Smooth muscle cell of the brain vasculature (primary cell): ENCODE data around the gene STX1A.
"Not testable (repeated sequence)": the region's sequence is repeated elsewhere in the genome, so short reads cannot be mapped to it uniquely, and the experiment has no call there.

Experiments
- DNase-seq: peaks from one replicate; pipeline ENCODE4 v3.0.0-alpha.2; 2012; ENCODE audit warnings: low read depth, low spot score

The STX1A gene

GRCh38 chr7:73683056-73683787 lies 36.2 kb downstream of the STX1A start, which contains the start of the genes BUD23 and DNAJC30:
Gene BUD23, plus strand, starts transcription at chr7:73683597. Its CDS starts 29 bp downstream, at chr7:73683626.
Gene DNAJC30, minus strand, starts transcription at chr7:73683453. Its CDS starts 30 bp downstream, at chr7:73683423.
- peak; percentile 89 for DNase-seq

GRCh38 chr7:73682745-73683055 lies 36.8 kb downstream of the STX1A start:
- no peak for DNase-seq

GRCh38 chr7:73681031-73681430 lies 38.4 kb downstream of the STX1A start:
- DNase-seq, result no peak

GRCh38 chr7:73680501-73680900 lies 39.0 kb downstream of the STX1A start:
- DNase-seq, result no peak

GRCh38 chr7:73679709-73680108 lies 39.8 kb downstream of the STX1A start:
- no peak for DNase-seq

GRCh38 chr7:73678862-73679261 lies 40.6 kb downstream of the STX1A start:
- no peak for DNase-seq

- DNase-seq, result not testable (repeated sequence)
Observed at GRCh38 chr7:73676062-73676461, 43.4 kb downstream of the STX1A start.

GRCh38 chr7:73674468-73675124 lies 44.9 kb downstream of the STX1A start:
- no peak for DNase-seq

GRCh38 chr7:73671857-73672445 lies 47.5 kb downstream of the STX1A start:
- no peak for DNase-seq

GRCh38 chr7:73671322-73671661 lies 48.2 kb downstream of the STX1A start:
- no peak for DNase-seq

GRCh38 chr7:73669858-73670385 lies 49.5 kb downstream of the STX1A start:
- DNase-seq, result no peak

- no peak for DNase-seq
Observed at GRCh38 chr7:73669288-73669701, 50.2 kb downstream of the STX1A start.

GRCh38 chr7:73668886-73669230 lies 50.6 kb downstream of the STX1A start:
- no peak for DNase-seq

GRCh38 chr7:73668103-73668885 lies 51.2 kb downstream of the STX1A start:
- no peak for DNase-seq

GRCh38 chr7:73667344-73668102 lies 51.9 kb downstream of the STX1A start, which contains the start of gene VPS37D:
Gene VPS37D, plus strand, starts transcription at chr7:73667831. Its CDS starts 128 bp downstream, at chr7:73667959.
- peak; percentile 81 for DNase-seq

GRCh38 chr7:73663033-73663432 lies 56.4 kb downstream of the STX1A start:
- DNase-seq, result no peak

- not testable (repeated sequence) for DNase-seq
Observed at GRCh38 chr7:73660594-73660993, 58.9 kb downstream of the STX1A start.

- no peak for DNase-seq
Observed at GRCh38 chr7:73659983-73660382, 59.5 kb downstream of the STX1A start.

- not testable (repeated sequence) for DNase-seq
Observed at GRCh38 chr7:73655309-73655708, 64.2 kb downstream of the STX1A start.

GRCh38 chr7:73652541-73652949 lies 66.9 kb downstream of the STX1A start:
- DNase-seq, result no peak

- no peak for DNase-seq
Observed at GRCh38 chr7:73650524-73650923, 68.9 kb downstream of the STX1A start.
